Esophagus squamous epithelium (tissue), 4 donors: Measurements from ENCODE around the gene DOCK1.

Experiments used
- CTCF ChIP-seq, 6 experiments: fragments of 450-650 bp in 4 of 6; fragments of 200-600 bp in 2 of 6; sonication (generic) in 2 of 6; IDR thresholded peaks; one replicate each; pipeline ENCODE4 v1.5.1; 2016 to 2019; ENCODE audit warnings: antibody characterized with exemption in 6 of 6, mild to moderate bottlenecking in 4 of 6, moderate library complexity in 4 of 6
- POLR2A ChIP-seq, 4 donors: fragments of 450-650 bp; IDR thresholded peaks; one replicate each; pipeline ENCODE4 v1.6.1; 2017; ENCODE audit warnings: antibody characterized with exemption in 4 of 4, mild to moderate bottlenecking in 4 of 4, moderate library complexity in 3 of 4

GRCh38 chr10:127343821-127344220 lies 438.6 kb downstream of the DOCK1 start:
- TF ChIP-seq CTCF (IDR thresholded peaks at IDR 0.05) (no peak), POLR2A (IDR thresholded peaks at IDR 0.05) (no peak)
